Activated T-cell treated with anti-CD3 and anti-CD28 coated beads, Interleukin-2, amount 50 U/mL, for 1 hour (primary cell): ENCODE measurements around the gene RAD54L2.
"Not testable (repeated sequence)": the region's sequence is repeated elsewhere in the genome, so short reads cannot be mapped to it uniquely, and the experiment has no call there.

ENCODE experiments used
- DNase-seq: peaks from one replicate; pipeline ENCODE4 v3.0.0-alpha.2; 2020

Gene RAD54L2

DNA sequence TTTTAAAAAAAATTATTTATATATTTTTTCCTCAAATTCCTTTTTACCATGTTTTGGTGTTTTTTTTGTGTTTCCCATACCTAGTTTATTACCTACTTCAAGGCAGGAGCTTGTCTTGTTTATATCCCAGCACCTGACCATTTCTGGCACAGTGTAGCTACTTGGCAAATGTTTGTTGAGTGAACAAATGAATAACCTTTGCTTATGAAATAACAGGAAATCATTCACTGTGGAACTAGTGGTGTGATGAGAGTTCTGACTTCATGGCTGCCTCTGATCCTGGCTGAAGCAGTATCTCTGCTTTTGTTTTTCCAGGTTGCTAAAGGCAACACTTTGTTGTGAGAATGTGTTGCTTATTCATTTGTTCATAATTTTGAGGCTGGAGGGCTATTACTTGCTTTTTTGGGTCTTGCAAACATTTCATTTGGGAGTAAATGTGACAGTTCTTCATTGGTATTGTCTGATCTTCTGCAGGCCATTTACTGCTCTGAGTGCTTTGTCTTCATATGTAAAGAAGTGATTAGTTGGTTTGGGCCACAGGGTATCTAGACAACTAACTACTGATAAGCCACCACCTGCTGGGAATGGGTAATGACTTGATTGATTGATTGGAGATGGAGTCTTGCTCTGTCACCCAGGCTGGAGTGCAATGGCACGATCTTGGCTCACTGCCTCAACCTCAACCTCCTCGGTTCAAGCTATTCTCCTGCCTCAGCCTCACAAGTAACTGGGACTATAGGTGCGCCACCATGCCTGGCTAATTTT is 5.7 kb downstream of the RAD54L2 start:
- DNase-seq = no peak

DNA sequence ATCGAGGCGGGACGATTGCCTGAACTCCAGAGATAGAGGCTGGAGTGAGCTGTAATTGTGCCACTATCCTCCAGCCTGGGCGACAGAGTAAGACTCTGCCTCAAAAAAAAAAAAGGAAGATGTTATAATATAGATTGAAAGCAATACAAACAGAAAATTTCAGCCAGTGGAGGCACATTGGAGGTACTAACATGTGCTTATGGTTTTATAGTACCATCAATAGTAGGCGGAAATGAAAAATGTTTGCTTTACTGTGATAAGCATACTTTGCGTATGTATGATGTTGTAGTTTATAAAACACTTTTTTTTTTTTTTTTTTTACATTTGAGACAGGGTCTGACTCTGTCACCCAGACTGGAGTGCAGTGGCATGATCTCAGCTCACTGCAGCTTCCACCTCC is 8.8 kb downstream of the RAD54L2 start:
- no peak for DNase-seq

DNA sequence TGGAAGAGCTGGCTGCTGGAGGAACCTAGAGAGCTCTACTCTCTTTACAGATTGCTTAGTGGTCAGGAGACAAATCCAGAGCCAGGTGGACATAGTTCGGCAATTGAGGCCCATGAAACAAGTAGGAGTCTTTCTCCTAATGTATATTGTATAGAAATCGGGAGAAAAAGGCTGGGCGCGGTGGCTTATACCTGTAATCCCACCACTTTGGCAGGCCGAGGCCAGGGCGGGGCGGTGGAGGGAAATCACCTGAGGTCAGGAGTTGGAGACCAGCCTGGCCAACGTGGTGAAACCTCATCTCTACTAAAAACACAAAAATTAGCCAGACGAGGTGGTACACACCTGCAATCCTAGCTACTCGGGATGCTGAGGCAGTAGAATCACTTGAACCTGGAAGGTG is 10.8 kb downstream of the RAD54L2 start:
- no peak for DNase-seq

DNA sequence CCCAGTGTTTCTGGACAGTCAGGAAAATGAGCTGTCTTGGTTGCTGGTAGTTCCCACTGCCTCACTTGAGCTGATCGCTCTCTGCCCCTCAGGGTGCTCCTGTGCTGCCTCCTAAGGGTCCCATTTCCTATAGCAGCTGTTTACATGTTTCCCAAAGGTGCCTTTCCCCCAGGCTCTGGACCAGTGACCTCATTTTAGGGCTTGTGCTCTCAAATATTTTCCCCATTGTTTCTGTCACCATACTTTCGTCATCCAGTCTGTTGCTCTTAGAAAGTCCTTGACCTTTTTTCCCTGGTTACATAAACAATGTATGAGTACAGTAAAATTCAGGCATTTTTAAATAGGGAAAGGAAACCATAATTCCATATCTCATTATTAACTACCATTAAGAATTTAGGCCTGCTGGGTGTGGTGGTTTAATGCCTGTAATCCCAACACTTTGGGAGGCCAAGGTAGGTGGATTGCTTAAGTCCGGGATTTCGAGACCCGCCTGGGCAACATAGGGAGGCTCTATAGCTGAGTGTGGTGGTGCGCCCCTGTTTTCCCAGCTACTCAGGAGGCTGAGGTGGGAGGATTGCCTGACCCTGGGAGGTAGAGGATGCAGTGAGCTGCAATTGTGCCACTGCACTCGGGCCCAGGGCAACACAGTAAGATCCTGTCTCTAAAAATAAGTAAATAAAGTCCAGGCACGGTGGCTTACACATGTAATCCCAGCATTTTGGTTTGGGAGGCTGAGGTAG is 11.7 kb downstream of the RAD54L2 start:
- no peak for DNase-seq

DNA sequence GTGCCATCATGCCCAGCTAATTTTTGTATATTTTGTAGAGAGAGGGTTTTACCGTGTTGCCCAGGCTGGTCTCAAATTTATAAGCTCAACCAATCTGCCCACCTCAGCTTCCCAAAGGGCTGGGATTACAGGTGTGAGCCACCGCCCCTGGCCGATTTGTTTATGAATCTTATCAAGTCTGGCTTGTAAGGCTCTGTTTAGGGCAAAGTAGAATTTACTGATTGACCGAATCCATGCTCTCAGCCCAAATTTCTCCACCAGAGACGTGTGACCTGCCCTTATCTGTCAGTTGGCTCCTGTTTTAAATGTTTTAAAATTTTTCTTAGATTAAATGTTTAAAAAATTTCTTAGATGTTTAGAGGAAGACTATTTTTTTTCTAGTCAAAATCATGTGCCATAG is 19.5 kb downstream of the RAD54L2 start:
- no peak for DNase-seq

DNA sequence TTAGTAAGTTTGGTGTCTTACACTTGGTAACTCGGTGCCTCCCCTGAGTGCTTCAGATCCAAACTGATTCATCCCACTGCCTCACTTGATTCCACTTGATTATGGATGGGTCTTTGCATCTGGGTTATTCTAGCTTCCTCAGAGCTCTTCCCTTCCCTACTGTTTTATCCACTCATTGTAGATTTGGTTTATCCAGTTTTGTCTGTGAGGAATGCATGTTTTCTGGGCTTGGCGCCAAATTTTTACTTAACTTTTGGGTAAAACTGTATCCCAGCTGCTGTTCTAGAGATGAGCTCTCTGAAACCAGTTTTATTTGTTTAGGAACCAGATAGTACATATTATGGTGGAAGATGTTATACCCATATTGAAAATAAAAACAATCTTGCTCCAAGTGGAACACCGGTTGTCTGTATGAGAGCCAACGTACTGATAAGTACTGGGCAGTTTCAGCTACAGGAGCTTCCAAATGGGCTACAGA is 20.9 kb downstream of the RAD54L2 start:
- DNase-seq = no peak

DNA sequence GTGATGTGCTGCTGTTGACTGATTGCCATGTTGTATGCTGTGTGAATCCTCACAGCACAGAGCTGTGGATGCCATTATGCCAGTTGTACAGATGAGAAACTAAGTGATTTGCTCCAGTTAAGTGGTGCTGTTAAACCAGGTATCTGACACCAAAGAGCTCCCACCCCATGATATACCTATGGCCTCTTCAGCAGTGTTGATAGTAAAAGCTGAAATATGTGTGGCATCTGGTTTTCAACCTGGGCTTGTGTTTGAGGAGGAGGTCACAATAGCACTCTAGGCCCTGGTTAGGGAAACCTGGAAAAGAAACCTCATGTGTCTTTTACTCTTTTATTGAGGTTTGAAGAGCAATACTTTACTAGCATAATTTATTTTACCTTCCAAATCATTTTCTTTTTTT is 21.4 kb downstream of the RAD54L2 start:
- no peak for DNase-seq

DNA sequence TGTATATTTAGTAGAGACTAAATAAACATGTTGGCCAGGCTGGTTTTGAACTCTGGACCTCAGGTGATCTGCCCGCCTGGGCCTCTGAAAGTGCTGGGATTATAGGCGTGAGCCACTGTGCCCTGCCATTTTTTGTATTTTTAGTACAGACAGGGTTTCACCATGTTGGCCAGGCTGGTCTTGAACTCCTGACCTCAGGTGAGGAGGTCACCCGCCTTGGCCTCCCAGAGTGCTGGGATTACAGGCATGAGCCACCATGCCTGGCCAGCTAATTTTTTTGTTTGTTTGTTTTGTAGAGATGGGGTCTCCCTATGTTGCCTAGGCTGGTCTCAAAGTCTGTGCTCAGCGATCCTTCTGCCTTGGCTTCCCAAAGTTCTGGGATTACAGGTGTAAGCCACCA is 23.9 kb downstream of the RAD54L2 start:
- not testable (repeated sequence) for DNase-seq

DNA sequence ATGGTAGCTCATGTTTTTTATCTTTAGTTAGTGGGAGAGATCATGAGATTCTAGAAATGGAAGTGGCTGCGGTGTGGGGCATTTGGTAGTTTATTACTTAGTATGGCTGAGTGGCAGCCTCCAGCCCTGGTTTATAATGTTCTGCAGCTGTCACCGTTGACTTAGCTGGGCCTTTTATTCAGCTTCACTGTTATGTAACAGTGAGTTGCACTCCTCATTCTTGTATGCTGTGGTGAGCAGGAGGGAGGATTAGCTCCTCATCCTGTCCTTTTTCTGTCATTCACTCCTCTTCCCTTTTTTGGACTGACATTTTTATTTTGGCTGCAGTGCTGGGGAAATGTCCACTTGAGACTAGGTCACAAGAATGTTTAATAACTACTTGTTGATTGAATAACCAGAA is 29.5 kb downstream of the RAD54L2 start:
- DNase-seq = no peak

DNA sequence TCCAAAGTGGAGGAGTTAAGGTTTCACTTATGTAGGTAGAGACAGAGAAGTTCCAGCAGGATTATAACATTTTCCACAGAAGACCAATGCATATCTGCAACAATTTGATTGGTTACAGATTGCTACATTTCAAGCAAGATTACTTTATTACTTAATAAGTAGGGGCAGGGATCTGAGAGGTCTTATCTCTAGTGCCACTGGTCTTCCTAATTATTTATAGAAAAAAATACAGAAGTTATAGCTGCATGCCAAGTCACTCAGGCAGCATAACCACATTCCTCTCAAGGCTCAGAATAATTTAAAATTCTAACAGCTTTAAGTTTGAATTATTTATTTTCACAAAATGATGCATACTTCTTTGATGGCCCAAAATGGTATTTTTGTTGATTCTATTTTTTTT is 30.5 kb downstream of the RAD54L2 start:
- DNase-seq = no peak

DNA sequence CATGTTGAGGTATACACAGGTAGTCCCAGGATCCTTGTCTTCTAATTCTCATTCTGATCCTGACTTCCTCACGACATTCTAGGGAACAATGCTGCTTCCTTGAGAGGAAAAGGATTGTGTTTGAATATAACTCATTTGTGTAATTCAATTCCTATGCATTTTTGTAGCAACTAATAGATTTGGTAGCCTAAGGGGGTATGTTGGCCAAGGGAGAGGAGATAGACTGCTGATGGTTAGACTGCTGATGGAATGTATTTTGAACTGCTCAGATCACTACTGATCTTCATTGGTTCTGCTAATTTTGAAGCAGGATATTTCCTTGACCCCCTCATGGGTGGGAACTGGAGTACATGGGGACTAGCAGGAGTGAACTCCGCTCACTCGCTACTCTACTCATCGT is 39.7 kb downstream of the RAD54L2 start:
- no peak for DNase-seq

DNA sequence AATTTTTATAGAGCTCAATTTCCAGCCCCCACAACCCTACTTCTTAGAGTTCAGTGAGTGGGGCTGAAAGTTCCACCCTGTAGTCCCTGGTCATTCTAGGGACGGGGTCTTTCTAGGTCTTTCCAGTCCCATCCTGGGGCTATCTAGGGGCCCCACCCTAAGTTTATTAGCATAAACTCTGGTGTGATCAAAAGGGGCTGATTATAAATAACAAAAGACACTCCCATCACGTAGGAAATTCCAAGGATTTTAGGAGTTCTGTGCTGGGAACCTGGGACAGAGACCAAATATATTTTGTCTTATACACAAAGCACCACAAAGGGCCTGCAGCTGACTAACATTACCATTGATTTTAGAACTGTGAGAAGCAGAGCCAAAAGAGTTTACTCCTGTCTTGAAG is 41.9 kb downstream of the RAD54L2 start:
- DNase-seq = no peak

DNA sequence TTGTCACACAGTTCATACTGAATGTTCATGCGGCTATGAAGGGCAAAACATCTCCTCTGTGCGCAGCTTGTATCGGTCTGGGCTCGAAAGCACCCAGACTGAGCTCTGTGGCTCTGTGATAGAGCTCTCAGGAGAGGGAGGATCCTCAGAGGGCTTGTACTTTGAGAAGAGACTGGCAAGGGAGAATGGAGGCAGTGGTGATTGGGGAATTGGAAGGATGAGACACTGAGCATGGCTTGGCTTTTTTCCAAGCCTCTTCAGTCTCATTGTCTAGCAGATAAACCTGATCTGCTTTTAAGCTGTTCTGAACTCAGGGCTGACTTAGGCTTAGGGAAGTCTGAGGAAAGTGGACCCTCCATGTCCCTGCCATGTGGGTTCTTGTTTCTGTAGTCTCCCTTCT is 43.0 kb downstream of the RAD54L2 start:
- DNase-seq = no peak

DNA sequence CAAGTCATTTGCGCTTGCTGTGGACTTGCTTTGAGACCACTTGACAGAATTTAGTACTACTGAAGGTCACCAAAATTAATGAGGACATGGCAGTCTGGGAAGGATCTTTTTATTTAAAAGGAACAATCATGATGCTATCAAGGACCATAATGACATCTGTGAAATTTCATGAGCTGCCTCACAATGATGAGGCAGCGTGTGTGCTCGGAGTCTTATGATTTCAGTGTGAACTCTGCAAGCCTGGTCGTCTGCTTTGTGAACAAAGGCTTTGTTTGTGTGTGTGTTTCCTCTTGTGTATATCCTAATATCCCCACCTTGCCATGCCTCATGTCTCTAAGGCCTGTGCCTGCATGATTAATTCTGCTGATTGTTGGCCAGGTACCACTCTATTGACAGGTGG is 46.7 kb downstream of the RAD54L2 start:
- DNase-seq = no peak

DNA sequence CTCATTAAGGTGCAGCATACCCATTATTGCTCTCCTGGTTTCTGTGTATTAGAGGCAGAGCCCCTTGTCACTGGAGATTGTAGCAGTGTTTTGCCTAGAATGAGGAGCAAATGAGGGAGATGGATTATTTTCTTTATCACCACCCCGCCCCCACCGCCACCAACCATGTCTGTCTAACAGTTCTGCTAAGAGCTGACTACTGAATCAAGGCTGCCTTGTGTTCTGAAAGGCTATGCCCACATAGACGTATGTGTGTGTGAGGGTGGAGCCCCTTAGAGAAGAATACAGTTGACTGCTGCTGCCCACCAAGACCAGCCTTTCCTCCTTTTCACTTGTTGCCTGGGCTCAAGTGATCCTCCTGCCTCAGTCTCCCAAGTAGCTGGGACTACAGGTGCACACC is 47.4 kb downstream of the RAD54L2 start:
- DNase-seq = no peak
